Measurements from ENCODE around the gene MYO15B.

The MYO15B gene

DNA sequence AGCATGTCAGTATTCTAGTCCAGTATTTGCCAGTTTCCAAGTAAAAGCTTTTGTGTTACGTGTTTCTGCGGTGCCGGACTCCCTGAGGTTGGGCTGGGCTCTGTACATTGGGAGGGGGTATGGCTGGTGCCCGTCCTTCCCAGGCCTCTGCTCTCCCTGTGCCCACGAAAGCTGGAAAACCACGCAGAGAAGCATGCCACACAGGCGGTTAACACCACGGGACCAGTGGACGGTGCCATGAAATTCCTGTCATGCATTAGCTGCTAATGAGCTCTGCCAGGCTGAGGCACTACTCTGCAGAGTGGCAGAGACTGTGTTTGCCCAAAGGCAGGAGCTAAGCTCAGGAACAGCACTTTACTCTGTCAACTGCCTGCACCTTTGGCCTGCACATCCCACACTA, 53.7 kb downstream of the MYO15B start:
- DNase-seq (ENCODE audit: low read depth, low spot score), result no peak
- H3K4me3 ChIP-seq (ENCODE audit: low read depth, low read length), result no peak overlapping the region
- POLR2A ChIA-PET, result no interaction called here
- TF ChIP-seq, protein P1, sequence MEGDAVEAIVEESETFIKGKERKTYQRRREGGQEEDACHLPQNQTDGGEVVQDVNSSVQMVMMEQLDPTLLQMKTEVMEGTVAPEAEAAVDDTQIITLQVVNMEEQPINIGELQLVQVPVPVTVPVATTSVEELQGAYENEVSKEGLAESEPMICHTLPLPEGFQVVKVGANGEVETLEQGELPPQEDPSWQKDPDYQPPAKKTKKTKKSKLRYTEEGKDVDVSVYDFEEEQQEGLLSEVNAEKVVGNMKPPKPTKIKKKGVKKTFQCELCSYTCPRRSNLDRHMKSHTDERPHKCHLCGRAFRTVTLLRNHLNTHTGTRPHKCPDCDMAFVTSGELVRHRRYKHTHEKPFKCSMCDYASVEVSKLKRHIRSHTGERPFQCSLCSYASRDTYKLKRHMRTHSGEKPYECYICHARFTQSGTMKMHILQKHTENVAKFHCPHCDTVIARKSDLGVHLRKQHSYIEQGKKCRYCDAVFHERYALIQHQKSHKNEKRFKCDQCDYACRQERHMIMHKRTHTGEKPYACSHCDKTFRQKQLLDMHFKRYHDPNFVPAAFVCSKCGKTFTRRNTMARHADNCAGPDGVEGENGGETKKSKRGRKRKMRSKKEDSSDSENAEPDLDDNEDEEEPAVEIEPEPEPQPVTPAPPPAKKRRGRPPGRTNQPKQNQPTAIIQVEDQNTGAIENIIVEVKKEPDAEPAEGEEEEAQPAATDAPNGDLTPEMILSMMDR (IDR thresholded peaks at IDR 0.05; ENCODE audit: insufficient read depth, low read length, missing control alignments), result no peak
- CTCF ChIA-PET, result interaction anchor here (1.0 to 28.7 kb wide), 7 partner anchors 5 to 402 kb away, joined by 3 to 1427 read pairs (median 4); partner anchors contain the start of genes GALK1 and SMIM5

- CTCF ChIA-PET, result interaction anchor here (1.0 to 28.7 kb wide), 5 partner anchors 6 to 113 kb away, joined by 3 to 1427 read pairs (median 746); partner anchors contain the start of genes GALK1 and SMIM5
- no peak overlapping the region for H3K4me3 ChIP-seq (ENCODE audit: low read depth, low read length)
- DNase-seq (ENCODE audit: low read depth, low spot score), result no peak
- TF ChIP-seq, protein P1 (IDR thresholded peaks at IDR 0.05; ENCODE audit: insufficient read depth, low read length, missing control alignments), result no peak
- POLR2A ChIA-PET, result no interaction called here
Observed at GRCh38 chr17:75642182-75642783, 54.7 kb downstream of the MYO15B start.

DNA sequence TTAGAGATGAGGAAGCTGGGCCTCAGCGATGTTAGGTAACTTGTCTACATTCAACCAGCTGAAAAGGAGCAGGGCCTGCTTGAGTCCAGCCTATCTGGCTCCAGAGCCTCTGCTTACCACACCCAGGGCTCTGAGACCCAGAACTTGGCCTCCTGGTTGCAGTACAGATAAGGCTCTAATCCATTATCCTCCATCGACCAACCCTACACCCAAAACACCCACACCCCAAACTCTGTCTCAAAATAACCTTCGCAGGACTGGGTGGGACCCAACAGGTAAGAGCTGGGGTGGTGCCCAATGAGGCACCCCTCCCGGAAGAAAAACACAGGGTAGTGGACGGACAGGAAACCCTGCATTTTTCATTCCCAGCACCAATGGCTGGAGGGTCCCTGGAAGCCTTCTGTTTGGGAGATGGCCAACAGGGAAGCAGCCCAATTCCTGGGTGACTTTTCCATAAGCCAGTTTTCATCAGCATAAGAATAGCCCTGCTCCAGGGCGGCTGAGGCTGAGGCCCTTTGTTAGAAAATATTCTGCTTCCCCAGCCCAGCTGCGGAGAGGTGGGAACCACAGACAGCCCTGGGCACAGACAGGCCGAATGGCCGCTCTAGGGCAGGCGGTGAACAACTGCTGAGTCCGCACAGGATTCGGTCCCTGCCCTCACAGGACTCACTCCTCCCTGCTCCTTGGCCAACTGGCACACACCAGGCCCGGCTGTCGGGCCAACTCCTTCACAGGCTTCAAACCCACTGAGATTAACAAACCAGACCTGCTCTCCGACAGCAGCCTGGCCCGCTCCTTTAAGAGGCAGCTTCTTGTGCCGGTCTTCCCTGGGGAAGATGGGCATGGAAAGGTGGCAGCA, 55.4 kb downstream of the MYO15B start:
- ChIA-PET POLR2A (no interaction called here), CTCF (interaction anchor here (24.4 to 28.7 kb wide), 3 partner anchors 7 to 112 kb away, joined by 746 to 1427 read pairs (median 746); partner anchors contain the start of genes GALK1 and SMIM5)
- no peak for DNase-seq (ENCODE audit: low read depth, low spot score)
- TF ChIP-seq, protein P1 (IDR thresholded peaks at IDR 0.05; ENCODE audit: insufficient read depth, low read length, missing control alignments), result no peak
- H3K4me3 ChIP-seq (ENCODE audit: low read depth, low read length), result no peak overlapping the region

GRCh38 chr17:75643643-75644017, 56.0 kb downstream of the MYO15B start:
- POLR2A ChIA-PET, result no interaction called here
- CTCF ChIA-PET, result interaction anchor here (0.6 to 28.7 kb wide), 5 partner anchors 8 to 292 kb away, joined by 3 to 1427 read pairs (median 746); partner anchors contain the start of genes GALK1 and SMIM5
- TF ChIP-seq, protein P1 (IDR thresholded peaks at IDR 0.05; ENCODE audit: insufficient read depth, low read length, missing control alignments), result no peak

DNA sequence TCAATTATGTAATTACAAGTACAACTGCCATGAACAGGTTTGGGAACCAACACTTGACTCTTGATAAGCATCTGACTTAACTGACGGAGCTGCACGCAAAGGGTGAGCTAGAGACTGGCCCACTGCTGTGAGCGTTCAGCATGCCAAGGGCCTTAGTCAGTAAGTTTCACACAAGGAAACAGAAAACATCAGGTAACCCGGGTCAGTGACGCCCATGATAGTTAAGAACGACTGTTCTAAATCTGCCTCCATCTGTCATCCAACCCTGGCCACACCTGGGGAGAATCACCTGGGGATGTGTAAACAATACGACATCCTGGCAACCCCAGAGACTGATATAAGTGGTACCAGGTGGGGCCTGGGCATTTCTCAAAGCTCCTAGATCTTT, 57.9 kb downstream of the MYO15B start:
- TF ChIP-seq, protein P1 (IDR thresholded peaks at IDR 0.05; ENCODE audit: insufficient read depth, low read length, missing control alignments), result no peak
- POLR2A ChIA-PET, result no interaction called here
- H3K4me3 ChIP-seq (ENCODE audit: low read depth, low read length), result no peak overlapping the region
- CTCF ChIA-PET, result interaction anchor here (1.1 to 28.7 kb wide), 7 partner anchors 7 to 110 kb away, joined by 3 to 1427 read pairs (median 7); partner anchors contain the start of genes GALK1 and SMIM5
- no peak for DNase-seq (ENCODE audit: low read depth, low spot score)

More at GRCh38 chr17:75643643-75644017, 56.0 kb downstream of the MYO15B start:
- no peak for DNase-seq (ENCODE audit: low read depth, low spot score)
- no peak overlapping the region for H3K4me3 ChIP-seq (ENCODE audit: low read depth, low read length)
